ENCODE measurements around the gene SCCPDH.
"Not testable (repeated sequence)": the region's sequence is repeated elsewhere in the genome, so short reads cannot be mapped to it uniquely, and the experiment has no call there.

The SCCPDH gene, protein sequence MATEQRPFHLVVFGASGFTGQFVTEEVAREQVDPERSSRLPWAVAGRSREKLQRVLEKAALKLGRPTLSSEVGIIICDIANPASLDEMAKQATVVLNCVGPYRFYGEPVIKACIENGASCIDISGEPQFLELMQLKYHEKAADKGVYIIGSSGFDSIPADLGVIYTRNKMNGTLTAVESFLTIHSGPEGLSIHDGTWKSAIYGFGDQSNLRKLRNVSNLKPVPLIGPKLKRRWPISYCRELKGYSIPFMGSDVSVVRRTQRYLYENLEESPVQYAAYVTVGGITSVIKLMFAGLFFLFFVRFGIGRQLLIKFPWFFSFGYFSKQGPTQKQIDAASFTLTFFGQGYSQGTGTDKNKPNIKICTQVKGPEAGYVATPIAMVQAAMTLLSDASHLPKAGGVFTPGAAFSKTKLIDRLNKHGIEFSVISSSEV

DNA sequence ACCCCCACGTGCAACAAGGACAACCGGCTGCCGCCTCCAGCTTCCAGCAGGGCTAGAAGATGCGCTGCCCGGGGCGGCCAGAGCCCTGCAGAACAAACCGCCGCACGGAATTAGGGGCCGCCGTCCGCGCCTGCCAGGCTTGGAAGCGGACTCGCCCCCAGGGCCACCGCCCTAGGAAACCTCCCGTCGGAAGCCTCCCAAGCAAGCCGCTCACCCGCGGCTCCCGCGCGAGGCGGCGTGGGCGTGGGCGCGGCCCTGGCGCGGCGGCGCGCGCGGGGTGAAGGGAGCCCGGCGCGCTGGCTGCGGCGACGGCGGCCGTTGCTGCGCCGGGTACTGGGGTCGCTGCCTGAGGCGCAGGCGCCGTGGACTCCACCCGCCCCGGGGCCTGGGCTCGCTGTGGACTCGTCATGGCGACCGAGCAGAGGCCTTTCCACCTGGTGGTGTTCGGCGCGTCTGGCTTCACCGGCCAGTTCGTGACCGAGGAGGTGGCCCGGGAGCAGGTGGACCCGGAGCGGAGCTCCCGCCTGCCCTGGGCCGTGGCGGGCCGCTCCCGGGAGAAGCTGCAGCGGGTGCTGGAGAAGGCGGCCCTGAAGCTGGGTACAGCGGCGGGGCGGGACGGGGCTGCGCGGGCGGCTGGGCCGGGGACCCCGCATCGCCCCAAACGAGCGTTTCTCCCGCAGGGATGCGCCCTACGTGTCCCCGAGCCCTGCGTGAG lies at the start of gene SCCPDH:
Gene SCCPDH (plus strand): TSS at position 394 of the 715 bp plus-strand sequence. CDS start 14 bp downstream, at position 408.
- DNase-seq, result peak; percentile 38

DNA sequence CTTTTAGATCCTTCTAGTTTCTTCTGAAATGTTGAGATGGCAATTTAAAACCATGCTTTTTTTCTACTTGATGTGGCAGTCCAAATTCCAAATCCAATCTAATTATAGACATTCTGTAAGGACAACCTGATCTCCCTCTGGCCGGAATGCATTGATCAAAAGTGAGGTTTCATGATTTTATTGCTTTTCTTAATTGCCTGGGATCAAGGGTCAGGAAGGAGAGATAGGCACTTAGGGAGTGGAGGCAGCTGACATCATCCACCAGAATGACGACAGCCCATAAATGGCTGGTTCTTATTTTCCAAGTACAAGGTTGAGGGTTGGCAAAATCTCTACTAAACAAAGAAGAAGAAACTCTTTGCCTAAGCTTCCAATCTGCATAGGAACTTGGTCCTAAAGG lies 46.4 kb upstream of the SCCPDH start:
- DNase-seq, result no peak

DNA sequence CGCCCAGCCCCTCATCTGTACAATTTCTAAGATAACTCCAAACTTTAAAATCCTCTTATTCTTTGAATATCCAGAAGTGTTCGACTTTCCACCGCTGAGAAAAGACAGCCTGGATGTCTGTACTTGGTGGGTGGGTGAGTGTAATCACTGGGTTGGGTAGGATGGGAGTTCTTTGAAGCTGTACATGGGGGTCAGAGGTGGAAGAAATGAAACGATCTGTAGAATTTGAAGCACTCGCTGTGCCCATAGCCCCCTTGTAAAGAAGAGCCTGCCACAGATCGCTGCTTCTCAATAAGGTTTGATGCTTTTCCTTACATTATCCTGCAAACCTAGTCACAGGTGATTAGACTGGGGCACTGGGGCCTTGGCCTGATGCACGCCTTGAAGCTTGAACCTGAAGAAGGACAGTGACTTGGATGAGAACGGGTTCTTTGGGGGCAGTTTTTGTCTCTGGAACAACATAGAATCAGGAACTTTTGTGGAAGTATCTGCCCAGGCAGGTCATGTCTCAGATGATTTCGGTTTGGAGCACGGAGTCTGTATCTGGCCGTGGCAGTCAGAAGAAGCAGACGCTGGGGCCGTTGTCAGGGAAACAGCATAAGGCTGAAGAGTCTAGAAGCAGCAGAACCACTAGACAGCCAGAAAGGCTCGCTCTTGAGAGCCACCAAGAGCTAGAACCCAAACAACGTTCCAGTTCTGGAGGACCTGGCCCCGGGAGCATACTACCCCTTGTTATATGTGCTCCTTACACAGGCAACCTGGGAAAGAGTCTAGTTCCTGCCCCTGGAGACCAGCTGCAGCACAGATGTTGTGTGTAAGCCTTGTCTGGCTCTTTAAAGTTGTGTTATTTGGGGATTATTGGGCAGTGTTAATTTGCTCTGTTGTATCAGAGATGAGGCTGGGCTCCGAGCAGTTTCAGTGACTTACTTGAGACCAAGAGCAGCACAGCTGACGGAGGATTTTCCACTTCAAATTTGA lies 45.1 kb upstream of the SCCPDH start:
- DNase-seq, result no peak

DNA sequence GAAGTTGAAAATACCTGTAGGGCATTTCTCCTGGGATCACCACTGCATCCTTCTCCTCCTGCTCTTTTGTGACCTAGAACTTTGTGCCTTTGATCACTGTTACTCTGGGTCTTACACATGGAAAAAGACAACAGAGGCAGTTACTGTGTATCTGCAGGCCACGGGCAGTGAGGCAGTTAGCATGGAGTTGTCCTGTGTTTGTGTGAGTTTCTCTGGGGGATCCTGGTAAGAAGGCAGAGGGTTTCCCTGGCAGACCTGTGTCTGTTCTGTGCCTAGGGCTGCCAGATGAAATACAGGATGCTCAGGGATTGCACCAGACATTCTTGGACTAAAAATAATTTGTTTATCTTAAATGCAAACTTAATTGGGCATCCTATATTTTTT lies 44.4 kb upstream of the SCCPDH start:
- no peak for DNase-seq

DNA sequence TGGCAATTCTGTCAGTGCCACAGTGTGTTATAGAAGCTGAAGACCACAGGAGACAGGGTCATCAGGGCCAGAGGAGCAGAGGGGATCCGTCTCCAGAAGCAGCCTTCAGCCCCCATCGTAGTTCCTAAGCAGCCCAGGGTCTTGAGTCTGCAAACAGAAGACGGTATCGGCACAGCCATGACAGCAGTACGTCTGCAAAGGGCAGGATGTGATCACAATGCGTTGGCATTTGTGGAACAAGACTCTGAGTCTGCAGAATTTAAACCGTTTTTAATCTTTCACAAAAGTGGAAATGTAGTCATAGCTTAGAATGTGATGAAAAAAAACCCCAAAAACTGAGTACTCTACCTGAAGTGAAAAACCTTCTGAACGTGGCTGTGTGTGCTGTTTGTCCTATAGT lies 44.0 kb upstream of the SCCPDH start:
- no peak for DNase-seq

DNA sequence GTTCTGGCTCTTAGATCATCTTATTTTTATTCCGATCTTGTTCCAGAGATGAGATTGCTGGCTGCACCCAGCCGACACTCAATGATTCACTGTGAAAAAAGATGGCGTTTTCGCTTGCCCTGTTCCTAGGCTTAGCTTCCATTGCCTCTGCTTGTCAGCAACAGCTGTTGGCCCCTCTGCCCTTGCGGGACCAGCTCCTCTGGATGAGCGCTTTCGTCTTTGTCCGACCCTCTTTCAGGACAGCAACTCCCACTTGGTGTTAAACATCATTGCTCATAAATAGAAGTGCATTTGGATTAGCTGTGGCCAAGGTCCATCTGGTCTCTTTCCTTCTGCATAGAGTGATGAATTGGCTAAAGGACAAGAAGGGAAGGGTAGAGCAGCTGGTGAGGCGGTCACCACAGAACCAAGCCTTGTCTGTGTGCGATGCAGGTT lies 43.5 kb upstream of the SCCPDH start:
- DNase-seq, result no peak

DNA sequence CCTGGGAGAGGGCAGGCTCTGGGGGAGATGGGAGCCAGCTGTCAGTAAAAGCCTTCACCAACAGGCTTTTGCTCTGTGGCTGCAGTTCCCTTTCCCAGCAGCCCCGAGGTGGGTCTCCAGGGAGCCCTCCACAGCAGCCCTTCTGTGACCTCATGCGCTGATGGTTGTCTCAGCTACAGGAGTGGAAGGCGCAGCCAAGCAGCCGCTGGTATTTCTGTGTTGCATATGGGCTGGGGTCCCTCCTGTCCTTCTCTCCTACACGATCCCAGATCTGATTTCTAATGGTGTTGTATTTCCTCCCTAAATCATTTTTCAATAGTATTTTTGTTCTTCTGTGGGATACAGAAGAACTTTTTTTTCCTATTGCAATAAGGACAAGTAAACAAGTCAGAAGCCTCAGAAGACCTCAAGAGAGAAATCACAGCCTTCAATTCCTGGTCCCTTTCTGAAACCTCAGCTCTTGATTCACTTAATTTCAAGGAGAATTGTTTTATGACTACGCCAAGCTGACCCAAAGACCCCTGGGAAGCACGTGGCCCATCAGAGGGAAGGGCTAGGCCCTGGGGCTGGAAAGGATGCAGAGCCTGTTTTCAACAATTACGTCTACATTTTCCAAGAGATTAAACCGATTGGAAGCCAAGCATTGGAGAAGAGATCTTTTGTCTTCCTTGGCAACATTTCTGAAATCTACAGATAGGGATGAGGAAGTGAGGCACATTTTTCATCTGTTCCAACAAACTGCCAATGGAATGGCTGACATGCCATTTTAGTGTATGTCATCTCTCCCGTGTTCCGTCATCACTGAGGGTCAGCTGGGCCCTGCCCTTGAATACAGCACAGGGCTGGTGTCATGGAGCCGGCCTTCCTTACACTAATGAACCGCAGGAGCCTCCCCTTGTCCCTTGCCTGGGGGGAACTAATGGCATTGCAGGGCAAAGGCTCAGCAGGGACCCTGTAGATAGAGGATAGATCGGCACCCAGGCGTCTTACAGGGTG lies 42.0 kb upstream of the SCCPDH start:
- no peak for DNase-seq

DNA sequence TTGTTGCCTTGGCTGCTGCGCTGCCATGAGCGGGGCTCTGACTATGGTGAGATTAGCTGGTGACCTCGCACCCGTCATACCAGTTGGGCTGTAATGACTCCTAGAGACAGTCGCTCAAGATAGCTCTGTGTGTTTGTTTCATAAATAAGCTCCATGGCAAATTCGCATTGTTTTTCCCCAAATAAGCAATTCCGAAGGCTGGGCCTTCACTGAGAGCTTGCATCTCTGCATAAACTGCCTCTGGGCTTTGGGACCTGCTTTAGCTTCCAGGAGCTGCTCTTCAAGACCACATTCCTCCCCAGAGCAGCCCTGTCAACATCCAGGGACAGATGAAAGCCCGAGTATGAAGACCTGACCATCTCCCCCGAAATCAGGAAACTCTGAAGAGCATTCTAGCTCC lies 40.7 kb upstream of the SCCPDH start:
- DNase-seq, result no peak

DNA sequence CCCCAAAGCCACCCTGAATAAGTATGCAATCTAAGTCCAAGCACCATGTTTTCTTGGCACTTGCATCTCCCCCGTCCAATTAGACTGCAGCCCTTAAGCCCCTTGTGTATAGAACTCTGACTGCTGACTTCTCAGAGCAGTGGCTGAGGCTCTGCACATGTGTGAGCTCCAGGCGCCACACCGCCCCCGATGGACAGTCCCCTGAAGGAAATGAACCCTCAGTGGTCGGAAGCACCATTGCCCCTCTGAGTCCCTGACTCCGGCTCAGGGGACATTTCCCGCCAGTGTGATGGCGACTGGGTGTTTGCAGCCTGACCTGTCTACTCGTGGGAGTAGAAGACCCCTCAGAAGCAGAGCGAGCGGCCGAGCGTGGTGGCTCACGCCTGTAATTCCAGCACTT lies 37.2 kb upstream of the SCCPDH start:
- no peak for DNase-seq

DNA sequence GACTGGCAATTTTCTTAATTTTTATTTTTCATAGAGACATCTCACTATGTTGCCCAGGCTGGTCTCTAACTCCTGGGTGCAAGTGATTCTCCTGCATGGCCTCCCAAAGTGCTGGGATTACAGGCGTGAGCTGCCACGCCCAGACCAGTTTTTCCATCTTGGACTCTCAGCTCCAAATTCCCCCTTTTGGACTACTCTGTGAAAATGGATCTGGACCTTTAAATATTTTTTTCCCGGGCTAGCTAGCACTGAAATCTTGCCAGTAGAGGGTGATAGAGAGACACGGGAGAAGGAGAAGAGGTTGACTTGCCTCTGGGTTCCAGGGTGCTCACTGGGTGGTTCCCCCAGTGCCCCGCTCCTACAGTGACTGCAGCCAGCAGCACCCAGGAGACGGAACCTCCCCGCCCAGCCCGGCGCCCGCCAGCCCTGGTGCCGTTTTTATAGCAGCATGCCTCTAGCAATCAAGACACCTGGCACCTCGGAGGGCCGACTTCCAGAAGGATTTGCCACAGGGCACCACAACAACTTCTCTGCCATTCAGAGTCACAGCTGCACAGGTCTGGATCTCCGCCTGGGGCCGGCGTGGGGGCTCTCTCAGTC lies 34.7 kb upstream of the SCCPDH start:
- DNase-seq, result no peak

DNA sequence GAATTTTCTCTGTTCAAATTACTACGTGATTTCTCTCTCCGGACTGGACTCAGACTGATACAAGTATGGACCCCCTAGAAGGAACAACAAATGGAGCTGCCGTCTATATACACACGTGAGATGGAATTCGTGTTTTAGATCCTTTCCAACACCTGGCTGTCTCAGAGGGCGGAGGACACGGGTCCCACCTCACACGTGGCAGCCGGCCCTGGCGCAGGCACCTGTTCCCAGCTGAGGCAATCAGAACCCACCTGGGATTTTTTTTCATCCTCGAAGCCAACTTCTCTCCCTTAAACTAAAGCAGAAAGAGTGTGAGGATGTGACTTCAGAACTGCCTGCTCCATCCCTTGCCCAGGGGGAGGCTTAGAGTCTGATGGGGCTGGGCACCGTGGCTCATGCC lies 34.1 kb upstream of the SCCPDH start:
- DNase-seq, result no peak

DNA sequence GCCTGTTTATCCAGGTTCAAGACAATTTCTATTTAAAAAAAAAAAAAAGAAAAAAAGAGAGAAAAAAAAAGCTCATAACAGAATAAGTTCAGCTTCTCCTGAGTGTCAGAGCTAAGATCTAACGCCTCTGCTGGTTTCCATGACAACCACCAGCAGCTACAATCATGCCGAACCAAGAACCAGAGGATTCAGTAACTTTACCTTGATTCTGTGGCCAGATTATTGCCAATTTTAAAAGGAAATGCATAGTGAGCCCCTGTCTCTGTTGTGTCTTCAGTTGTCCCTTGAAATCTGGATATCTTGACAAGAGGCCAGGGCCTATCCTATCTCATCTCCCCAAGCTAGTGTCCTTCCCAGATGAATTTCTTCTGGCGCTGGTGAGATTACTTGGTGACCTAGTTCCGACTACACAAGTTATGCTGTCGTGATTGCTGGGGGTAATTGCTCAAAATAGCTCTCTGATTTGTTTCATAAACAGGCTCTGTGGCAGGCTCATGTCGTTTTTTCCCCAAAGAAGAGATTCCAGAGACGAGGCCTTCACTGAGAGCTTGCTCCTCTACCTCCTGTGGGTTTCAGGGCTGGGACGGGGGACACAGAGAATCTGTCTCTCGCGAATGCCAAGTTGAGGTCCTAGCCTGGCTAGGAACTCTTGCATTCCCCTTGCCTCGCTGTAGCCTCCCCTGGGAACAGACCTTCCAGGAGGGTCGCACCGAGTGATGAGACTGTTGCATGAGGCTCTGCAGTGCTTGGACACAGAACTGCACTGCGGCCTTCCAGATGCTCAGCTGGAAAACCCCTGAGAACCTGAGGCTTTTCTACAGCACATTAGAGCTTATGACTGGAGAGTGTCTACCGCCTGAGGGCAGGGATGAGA lies 32.4 kb upstream of the SCCPDH start:
- DNase-seq, result no peak

DNA sequence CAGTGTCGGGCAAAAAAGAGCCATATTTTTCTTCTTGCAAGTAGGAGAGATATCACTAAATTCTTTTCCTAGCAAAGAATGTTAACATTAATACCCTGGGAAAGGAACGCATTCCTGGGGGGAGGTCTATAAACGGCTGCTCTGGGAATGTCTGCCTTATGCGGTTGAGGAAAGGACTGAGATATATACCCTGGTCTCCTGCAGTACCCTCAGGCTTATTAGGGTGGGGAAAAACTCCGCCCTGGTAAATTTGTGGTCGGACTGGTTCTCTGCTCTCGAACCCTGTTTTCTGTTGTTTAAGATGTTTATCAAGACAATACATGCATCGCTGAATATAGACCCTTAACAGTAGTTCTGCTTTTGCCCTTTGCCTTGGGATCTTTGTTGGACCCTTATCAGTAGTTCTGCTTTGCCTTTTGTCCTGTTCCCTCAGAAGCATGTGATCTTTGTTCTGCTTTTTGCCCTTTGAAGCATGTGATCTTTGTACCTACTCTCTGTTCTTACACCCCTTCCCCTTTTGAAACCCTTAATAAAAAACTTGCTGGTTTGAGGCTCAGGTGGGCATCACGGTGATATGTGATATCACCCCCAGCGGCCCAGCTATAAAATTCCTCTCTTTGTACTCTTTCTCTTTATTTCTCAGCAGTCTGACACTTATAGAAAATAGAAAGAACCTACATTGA lies 29.9 kb upstream of the SCCPDH start:
- DNase-seq, result not testable (repeated sequence)

DNA sequence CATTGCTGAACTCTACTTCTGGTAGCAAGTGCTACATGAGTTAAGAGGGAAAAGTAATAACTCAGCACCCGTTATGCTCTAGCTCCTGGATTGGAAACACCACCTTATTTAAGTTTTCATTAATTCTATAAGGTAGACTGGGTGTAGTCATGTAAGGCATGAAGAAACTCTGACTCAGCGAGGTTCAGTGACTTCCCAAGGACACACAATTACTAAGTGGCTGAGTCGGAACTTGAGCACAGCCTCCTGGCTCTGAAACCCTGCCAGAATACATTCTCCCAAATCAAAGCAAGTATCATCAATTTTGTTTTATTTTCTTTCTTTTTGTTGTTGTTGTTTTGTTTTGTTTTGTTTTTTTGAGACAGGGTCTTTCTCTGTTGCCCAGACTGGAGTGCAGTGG lies 29.1 kb upstream of the SCCPDH start:
- DNase-seq, result no peak

DNA sequence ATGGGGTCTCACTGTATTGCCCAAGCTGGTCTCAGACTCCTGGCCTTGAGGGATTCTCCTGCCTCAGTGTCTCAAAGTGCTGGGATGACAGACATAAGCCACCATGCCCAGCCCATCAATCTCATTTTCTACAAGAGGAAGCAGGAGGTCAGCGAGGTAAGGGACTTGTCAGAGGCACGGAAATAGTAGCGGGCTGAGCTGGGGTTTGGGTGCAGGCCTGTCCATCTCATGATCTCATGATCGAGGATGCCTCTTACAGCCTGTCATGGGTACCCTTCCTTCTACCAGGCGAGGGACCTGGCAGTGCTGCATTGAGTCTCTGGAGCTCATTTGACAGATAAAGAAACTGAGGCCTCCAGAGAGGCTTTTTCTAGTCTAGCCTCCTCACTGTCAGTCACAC lies 28.5 kb upstream of the SCCPDH start:
- no peak for DNase-seq

DNA sequence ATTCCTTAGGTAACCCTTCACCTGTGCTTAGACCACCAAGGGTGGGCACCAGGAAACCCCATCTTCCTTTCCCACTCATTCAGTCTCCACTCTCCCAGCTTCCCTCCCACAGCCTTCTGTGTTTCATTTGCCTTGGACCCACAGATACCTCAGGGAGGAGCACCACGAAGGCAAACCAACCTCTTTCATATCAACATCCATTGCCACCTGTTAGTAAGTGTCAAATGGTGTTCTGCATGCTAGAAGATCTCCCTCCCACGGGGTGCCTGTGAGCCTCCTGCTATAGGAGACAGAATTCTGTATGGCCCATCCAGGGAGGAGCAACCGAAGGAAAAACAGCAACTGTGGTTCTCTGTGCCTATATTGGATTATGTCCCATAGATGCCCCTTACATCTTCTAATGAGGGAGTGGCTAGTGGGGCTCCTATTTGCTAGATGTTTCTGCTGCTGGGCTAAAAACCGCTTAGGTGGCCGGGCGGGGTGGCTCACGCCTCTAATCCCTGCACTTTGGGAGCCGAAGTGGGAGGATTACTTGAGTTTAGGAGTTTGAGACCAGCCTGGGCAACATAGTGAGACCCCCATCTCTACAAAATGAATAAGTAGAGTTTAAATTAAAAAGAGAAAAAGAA lies 25.6 kb upstream of the SCCPDH start:
- no peak for DNase-seq

DNA sequence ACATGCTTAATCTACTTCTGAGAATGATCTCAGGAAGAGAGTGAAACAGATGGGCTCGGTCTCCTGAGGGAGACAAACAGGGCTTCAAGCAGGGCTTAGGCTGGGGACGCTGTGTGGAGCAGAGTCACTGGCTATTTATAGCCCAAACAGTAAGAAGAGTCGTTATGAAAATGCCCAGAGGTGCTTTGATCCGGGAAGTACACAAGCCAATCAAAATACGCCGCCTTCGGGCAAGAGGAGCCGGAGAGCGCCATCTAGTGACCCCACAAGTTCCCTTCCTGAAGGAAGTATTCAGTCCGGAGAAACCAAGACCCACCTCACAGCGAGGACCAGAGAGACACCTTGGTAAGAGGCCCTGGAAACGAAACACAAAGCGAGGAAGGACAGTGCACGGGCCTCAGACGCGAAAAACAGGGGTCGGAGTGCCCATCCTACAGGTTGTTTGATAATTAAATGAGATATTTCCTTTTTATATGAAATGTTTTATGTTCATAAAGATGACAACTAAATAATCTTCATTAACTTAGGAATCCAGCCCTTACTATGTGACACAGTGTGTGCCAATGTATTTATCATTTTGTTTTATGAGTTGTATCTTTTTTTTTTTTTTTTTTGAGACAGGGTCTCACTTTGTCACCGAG lies 25.0 kb upstream of the SCCPDH start:
- DNase-seq, result peak; percentile 73

DNA sequence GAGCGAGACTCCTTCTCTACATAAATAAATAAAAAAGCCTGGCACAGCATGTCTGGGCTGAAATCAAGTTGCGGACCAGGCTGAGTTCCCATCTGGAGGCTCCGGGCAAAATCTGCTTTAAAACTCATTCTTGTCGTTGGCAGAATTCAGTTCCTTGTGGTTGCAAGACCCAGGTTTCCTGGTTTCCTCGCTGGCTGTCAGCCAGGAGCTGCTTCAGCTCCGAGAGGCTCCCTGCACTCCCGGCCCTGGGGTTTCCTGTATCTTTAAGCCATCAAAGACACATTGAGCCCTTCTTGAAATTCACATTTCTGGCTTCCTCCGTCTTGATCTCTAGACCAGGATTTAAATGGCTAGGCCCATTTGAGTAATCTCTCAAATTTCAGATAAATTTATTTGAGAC lies 20.6 kb upstream of the SCCPDH start:
- no peak for DNase-seq

DNA sequence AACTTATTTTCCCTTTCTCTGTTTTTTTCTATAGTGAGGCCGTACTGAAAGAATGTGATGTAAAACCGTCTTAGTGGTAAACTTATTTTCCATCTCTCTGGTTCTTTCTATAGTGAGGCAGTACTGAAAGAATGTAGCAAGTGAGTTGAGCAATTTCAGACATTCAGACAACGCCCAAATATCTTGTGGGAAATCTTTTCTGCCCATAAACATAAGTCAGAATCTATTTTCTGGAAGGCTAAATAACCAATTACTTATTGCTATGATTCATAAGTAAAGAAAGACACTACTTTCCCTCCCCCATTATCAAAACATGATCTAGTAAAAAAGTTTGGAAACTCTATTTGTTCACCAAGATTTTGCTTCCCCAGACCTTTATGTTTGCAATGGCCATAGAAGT lies 18.8 kb upstream of the SCCPDH start:
- DNase-seq, result no peak

All from activated T-cell treated with anti-CD3 and anti-CD28 coated beads for 4 hours (primary cell).